Endodermal cell (in vitro differentiated cells): ENCODE measurements around the gene APOBEC3A. TPM values are rescaled to one million over a fixed set of nuclear protein-coding genes. Genes with fewer than 3 reads are reported as not detected.

Source experiments
- DNase-seq: peaks from one replicate; pipeline ENCODE4 v3.0.0-alpha.2; 2017
- H3K27ac ChIP-seq: 2 replicates; pipeline ENCODE4 v1.5.1; 2013; ENCODE audit warnings: mild to moderate bottlenecking, low read depth, low read length, moderate library complexity
- H3K27me3 ChIP-seq: 2 replicates; pipeline ENCODE4 v1.6.1; 2013; ENCODE audit warnings: mild to moderate bottlenecking, low read length, moderate library complexity; ENCODE audit not compliant: insufficient read depth, control insufficient read depth, poor library complexity, severe bottlenecking
- H3K36me3 ChIP-seq: 2 replicates; pipeline ENCODE4 v1.7.0; 2013; ENCODE audit warnings: mild to moderate bottlenecking, low read length, moderate library complexity; ENCODE audit not compliant: control insufficient read depth, insufficient read depth
- H3K4me1 ChIP-seq: one replicate; pipeline ENCODE4 v1.7.0; 2013; ENCODE audit warnings: low read length; ENCODE audit not compliant: control insufficient read depth, insufficient read depth
- H3K4me3 ChIP-seq: 2 replicates; pipeline ENCODE4 v1.5.1; 2013; ENCODE audit warnings: mild to moderate bottlenecking, low read length, moderate library complexity
- H3K9ac ChIP-seq: 2 replicates; pipeline ENCODE4 v1.6.1; 2013; ENCODE audit warnings: mild to moderate bottlenecking, low read length, moderate library complexity; ENCODE audit not compliant: poor library complexity, severe bottlenecking; ENCODE audit errors: extremely low read depth
- H3K9me3 ChIP-seq: 2 replicates; pipeline ENCODE4 v1.6.1; 2013; ENCODE audit warnings: mild to moderate bottlenecking, low read length, moderate library complexity; ENCODE audit not compliant: control insufficient read depth
- H3K27ac Mint-ChIP-seq: 2 replicates; pipeline ENCODE4 v1.8.0; 2020; ENCODE audit warnings: mixed read lengths
- H3K27me3 Mint-ChIP-seq: 2 replicates; pipeline ENCODE4 v1.8.0; 2021; ENCODE audit warnings: mild to moderate bottlenecking, mixed read lengths; ENCODE audit not compliant: insufficient read depth
- H3K36me3 Mint-ChIP-seq: 2 replicates; pipeline ENCODE4 v1.8.0; 2020; ENCODE audit warnings: low read depth, mixed read lengths
- H3K4me1 Mint-ChIP-seq: 2 replicates; pipeline ENCODE4 v1.8.0; 2020; ENCODE audit warnings: mixed read lengths
- H3K4me3 Mint-ChIP-seq: 2 replicates; pipeline ENCODE4 v1.8.0; 2020; ENCODE audit warnings: mild to moderate bottlenecking, moderate library complexity, mixed read lengths
- H3K9me3 Mint-ChIP-seq: 2 replicates; pipeline ENCODE4 v1.8.0; 2020; ENCODE audit warnings: mild to moderate bottlenecking, mixed read lengths
- CTCF ChIP-seq: fragments of 200-600 bp; sonication (generic); conservative IDR thresholded peaks from 2 replicates; pipeline ENCODE4 v1.5.0; 2021; ENCODE audit warnings: antibody characterized with exemption, mild to moderate bottlenecking
- WGBS, 2 experiments: methylation state at CpG; one replicate each; pipeline versions ENCODE4 v1.1.5 to v1.1.7; 2013; ENCODE audit warnings: missing lambda C conversion rate in 2 of 2, mixed read lengths in 1 of 2; ENCODE audit not compliant: insufficient coverage in 1 of 2, insufficient read length in 1 of 2; 5-methylcytosine and 5-hydroxymethylcytosine counted together
- total RNA-seq, 2 donors: library from RNA; stranded (reverse); fragmentation: NEBNext Ultra II Directional in 1 of 2; extraction: Animal tissue kit (Norgen Biotek cat#: 25700) in 1 of 2; gene quantifications; 2 replicates in 1 of 2; 3 replicates in 1 of 2; pipeline ENCODE4 v1.2.1, GENCODE V29; 2021

APOBEC3A gene
- total RNA-seq, 2 donors from 2014 or later, result not detected

GRCh38 chr22:38952281-38952993, 5.0 kb upstream of the APOBEC3A start:
- Mint-ChIP-seq H3K36me3 (no peaks in the 10 kb centered on the region), H3K9me3 (no peaks in the 10 kb centered on the region), H3K4me3 (no peak overlapping the region), H3K4me1 (no peaks in the 10 kb centered on the region), H3K27me3 (peaks cover 13% of the 10 kb centered on the region), H3K27ac (no peak overlapping the region)
- Histone ChIP-seq H3K27me3 (no peaks in the 10 kb centered on the region), H3K9ac (no peak overlapping the region), H3K27ac (no peak overlapping the region), H3K4me3 (no peak overlapping the region), H3K36me3 (no peaks in the 10 kb centered on the region), H3K9me3 (no peaks in the 10 kb centered on the region), H3K4me1 (no peaks in the 10 kb centered on the region)
- no peak for DNase-seq
- WGBS, 2 experiments, result 91 to 100% methylated on average over 8 to 12 of the region's 12 CpGs
- TF ChIP-seq CTCF, result no peak

- no peaks in the 10 kb centered on the region for H3K9me3 Mint-ChIP-seq
- Histone ChIP-seq H3K4me3 (no peak overlapping the region), H3K36me3 (no peaks in the 10 kb centered on the region), H3K9me3 (no peaks in the 10 kb centered on the region), H3K9ac (no peak overlapping the region), H3K4me1 (no peaks in the 10 kb centered on the region), H3K27me3 (peaks cover 1% of the 10 kb centered on the region), H3K27ac (no peak overlapping the region)
- no peaks in the 10 kb centered on the region for H3K36me3 Mint-ChIP-seq
- no peak for DNase-seq
- peaks cover 13% of the 10 kb centered on the region for H3K27me3 Mint-ChIP-seq
- H3K4me1 Mint-ChIP-seq, result no peaks in the 10 kb centered on the region
- H3K4me3 Mint-ChIP-seq, result no peak overlapping the region
- H3K27ac Mint-ChIP-seq, result no peak overlapping the region
- no peak for TF ChIP-seq CTCF
- WGBS, 2 experiments, result 89 to 95% methylated on average over 5 to 8 of the region's 8 CpGs
These were observed 4.3 kb upstream of the APOBEC3A start for GRCh38 chr22:38953091-38953490.

- no peaks in the 10 kb centered on the region for H3K36me3 ChIP-seq
- no peaks in the 10 kb centered on the region for H3K4me1 ChIP-seq
- H3K27me3 ChIP-seq, result peaks cover 8% of the 10 kb centered on the region
- no peaks in the 10 kb centered on the region for H3K9me3 ChIP-seq
- TF ChIP-seq CTCF, result no peak
- no peak for DNase-seq
- 84 to 86% methylated on average over 11 to 15 of the region's 15 CpGs for WGBS, 2 experiments
- Mint-ChIP-seq H3K27ac (no peak overlapping the region), H3K9me3 (no peaks in the 10 kb centered on the region), H3K4me1 (no peaks in the 10 kb centered on the region), H3K4me3 (no peak overlapping the region), H3K27me3 (peaks cover 16% of the 10 kb centered on the region), H3K36me3 (no peaks in the 10 kb centered on the region)
- H3K27ac ChIP-seq, result no peak overlapping the region
- no peak overlapping the region for H3K9ac ChIP-seq
- H3K4me3 ChIP-seq, result no peak overlapping the region
These were observed 3.6 kb upstream of the APOBEC3A start for GRCh38 chr22:38953577-38954413.
